ENCODE measurements around the gene ARRDC5.
"Not testable (repeated sequence)": the region's sequence is repeated elsewhere in the genome, so short reads cannot be mapped to it uniquely, and the experiment has no call there.

Gene ARRDC5

GRCh38 chr19:4909897-4910593 lies 7.3 kb upstream of the ARRDC5 start:
- DNase-seq: peak; percentile 91 to 92

DNA sequence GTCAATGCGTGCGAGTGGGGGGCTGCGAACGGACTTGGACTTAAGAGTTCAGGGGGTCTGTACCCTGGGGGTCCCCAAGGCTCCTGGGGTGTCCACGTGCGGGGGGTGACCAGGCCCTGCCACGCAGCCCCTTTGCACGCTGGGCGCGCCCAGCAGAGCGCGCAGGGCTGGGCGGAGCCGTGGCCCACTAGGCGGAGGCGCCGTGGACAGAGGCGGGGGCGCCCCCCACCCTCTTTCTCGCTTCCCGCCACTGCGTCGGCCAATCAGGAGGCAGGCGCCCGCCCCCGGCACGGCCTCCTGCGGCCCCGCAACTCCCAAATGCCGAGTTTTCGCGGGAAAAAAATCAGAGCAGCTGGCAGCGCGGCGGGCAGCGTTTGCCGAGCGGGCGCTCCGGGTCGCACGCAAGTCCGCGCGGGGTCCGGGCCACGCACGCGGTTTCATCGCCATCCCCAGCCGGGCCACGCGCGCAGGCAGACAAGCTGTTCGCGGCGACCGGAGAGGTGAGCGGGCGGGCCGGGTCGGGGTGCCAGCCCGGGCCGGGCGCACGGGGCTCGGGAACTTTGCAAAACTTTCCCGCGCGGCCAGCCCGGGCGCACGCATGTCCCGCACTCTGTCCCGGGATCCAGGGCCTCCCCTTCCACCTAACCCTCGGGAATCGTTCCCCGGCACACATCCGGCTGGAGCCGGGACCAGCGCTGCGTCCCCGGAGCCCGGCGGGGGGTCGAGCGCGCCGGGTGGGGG lies 6.6 kb upstream of the ARRDC5 start, which contains the start of gene UHRF1:
Gene UHRF1 (plus strand): TSS at position 346 of the 741 bp plus-strand sequence. CDS start 1,385 bp downstream, outside the sequence.
- DNase-seq: peak; percentile 73

DNA sequence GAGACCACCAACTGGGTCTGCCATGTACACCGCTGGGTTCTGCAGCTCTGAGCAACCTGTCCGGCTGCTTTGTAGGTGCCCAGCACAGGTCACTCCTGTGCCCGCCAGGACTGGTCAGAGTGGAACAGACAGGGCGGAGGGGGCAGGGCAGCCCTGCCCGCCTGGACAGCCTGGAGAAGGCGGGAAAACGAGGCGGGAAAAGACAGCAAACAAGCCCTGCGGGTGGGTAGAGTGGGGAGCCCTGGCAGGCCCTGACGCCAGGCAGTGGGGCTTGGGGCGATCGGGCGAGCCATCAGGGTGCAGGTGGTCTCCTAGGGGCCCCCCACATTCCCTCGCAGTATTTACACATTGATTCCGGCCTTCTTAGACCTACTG lies 6.1 kb upstream of the ARRDC5 start:
- no peak for DNase-seq

- DNase-seq: no peak
Observed at GRCh38 chr19:4908360-4908759, 5.7 kb upstream of the ARRDC5 start.

DNA sequence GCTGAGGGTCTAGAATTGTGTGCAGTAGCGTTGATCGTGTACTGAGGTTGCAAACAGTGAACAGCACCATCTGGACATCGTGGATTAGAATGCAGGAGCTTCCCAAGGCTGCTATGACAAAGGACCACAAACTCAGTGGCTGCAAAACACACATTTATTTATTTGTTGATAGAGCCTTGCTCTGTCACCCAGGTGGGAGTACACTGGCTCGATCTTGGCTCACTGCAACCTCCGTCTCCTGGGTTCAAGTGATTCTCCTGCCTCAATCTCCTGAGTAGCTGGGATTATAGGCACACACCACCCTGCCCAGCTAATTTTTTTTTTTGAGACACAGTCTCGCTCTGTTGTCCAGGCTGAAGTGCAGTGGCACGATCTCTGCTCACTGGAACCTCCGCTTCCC lies 4.3 kb upstream of the ARRDC5 start:
- DNase-seq: no peak

- DNase-seq: no peak
Observed at GRCh38 chr19:4904481-4904880, 1.8 kb upstream of the ARRDC5 start.

GRCh38 chr19:4900879-4901278 lies 1.8 kb downstream of the ARRDC5 start:
- not testable (repeated sequence) for DNase-seq

- no peak for DNase-seq
Observed at GRCh38 chr19:4897146-4897545, 5.5 kb downstream of the ARRDC5 start.

GRCh38 chr19:4896372-4896771 lies 6.3 kb downstream of the ARRDC5 start:
- DNase-seq: no peak

- DNase-seq: not testable (repeated sequence)
Observed at GRCh38 chr19:4892962-4893361, 9.7 kb downstream of the ARRDC5 start.

DNA sequence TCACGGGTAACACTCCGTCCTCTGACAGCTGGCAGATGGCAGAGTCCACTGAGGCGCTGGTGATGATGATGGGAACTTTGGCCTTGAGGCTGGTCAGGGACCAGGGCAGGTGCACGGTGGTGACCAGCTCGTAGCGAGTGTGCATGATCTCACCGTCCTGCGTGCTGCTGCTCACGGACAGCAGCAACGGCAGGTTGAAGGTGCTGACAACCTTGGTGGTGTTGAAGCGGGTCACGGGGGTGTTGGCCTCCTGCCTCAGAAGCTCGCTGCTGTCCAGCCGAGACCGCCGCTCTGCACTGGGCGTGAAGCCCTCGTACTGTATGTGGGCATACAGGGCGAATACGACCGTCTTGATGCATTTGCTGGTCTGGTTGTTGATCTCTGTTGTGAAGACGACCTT lies 11.6 kb downstream of the ARRDC5 start:
- DNase-seq: no peak

GRCh38 chr19:4889034-4889815 lies 13.5 kb downstream of the ARRDC5 start:
- no peak for DNase-seq

GRCh38 chr19:4887803-4888202 lies 14.9 kb downstream of the ARRDC5 start:
- not testable (repeated sequence) for DNase-seq

GRCh38 chr19:4884993-4885392 lies 17.7 kb downstream of the ARRDC5 start:
- DNase-seq: not testable (repeated sequence)

- not testable (repeated sequence) for DNase-seq
Observed at GRCh38 chr19:4882874-4883273, 19.8 kb downstream of the ARRDC5 start.

DNA sequence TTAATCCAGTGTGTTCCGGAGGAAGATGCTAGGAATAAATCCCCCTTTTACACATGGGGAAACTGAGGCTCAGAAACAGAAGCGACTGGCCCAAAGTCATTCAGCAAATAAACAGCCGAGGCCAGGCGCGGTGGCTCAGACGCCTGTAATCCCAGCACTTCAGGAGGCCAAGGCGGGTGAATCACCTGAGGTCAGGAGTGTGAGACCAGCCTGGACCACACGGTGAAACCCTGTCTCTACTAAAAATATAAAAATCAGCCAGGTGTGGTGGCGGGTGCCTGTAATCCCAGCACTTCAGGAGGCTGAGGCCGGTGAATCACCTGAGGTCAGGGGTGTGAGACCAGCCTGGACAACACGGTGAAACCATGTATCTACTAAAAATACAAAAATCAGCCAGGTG lies 23.7 kb downstream of the ARRDC5 start:
- DNase-seq: no peak

DNA sequence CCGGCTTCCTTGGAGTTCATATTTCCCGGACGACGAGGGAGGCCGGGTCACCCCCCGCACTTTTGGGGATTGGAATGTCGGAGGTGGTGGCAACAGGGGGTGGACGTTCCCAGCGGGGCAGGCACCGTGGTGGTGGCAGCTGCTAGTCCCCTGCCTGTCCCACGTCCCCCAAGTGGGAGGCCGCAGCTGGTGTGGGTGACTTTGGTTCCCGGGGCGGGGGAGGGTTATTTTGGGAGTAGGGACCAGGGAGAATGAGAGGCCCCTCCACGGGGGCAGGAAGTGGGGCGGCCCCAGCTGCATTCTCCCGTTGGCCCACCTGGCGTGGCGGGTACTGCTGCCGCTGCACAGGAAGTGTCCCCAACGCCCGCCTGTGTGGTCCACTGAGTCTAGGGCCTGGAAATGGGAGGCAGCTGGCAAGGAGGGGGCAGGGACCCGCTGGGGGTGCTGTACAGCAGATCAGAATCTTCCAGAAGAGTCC lies 24.2 kb downstream of the ARRDC5 start:
- no peak for DNase-seq

- no peak for DNase-seq
Observed at GRCh38 chr19:4877753-4878490, 24.8 kb downstream of the ARRDC5 start.

GRCh38 chr19:4873930-4874329 lies 28.8 kb downstream of the ARRDC5 start:
- no peak for DNase-seq

GRCh38 chr19:4871711-4872110 lies 31.0 kb downstream of the ARRDC5 start:
- no peak for DNase-seq

DNA sequence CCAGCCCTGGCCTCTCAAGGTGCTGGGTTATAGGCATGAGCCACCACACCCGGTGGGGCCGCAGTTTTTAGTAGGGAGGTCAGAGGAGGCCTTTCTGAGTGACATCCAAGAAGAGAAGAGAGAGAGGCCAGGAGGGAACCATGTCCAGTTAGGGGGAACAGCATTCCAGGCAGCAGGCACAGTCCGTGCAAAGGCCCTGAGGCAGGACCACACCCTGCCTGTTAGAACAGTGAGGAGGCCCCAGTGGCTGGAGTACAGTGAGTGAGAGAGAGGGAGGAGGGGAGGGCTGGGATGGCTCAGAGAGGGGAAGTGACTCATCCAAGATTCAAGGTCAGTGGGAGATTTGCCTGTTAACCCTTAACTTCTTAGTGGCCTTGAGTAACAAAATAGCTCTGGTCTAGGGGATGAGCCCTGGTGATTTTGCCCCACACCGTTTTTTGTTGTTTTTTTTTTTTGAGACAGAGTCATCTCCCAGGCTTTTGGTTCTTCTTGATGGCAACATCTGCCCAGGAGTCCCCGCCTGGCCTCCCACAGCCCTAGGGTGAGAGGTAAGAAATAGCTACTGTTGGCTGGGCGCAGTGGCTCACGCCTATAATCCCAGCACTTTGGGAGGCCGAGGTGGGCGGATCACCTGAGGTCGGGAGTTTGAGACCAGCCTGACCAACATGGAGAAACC lies 32.5 kb downstream of the ARRDC5 start:
- peak in 1 of 2 donors; percentile 16 for DNase-seq

GRCh38 chr19:4868286-4868834 lies 34.3 kb downstream of the ARRDC5 start:
- DNase-seq: no peak
